Activated CD4-positive, alpha-beta memory T cell treated with anti-CD3 and anti-CD28 coated beads, Interleukin-2, amount 10 ng/mL, durations not matched to agents 7 days and 5 days (primary cell): ENCODE data around the gene EIF4ENIF1. TPM values are rescaled to one million over a fixed set of nuclear protein-coding genes. Genes with fewer than 3 reads are reported as not detected.

Experiments
- CTCF ChIA-PET: fragments of 350-600 bp; sonication (Branson Sonifier 250); formaldehyde crosslinking; loops from one replicate; lab custom pipeline; 2021; ENCODE audit warnings: antibody characterized with exemption, inconsistent platforms; lab: Charles Lee
- POLR2A ChIA-PET: fragments of 350-600 bp; sonication (Branson Sonifier 250); formaldehyde crosslinking; loops from one replicate; lab custom pipeline; 2021; ENCODE audit warnings: antibody characterized with exemption; lab: Charles Lee
- DNase-seq: peaks from one replicate; pipeline ENCODE4 v3.0.0-alpha.2; 2020
- H3K27ac Mint-ChIP-seq: one replicate; pipeline ENCODE4 v1.8.0; 2021; ENCODE audit warnings: mild to moderate bottlenecking, mixed read lengths
- H3K27me3 Mint-ChIP-seq: one replicate; pipeline ENCODE4 v1.8.0; 2021; ENCODE audit warnings: mixed read lengths
- H3K36me3 Mint-ChIP-seq: one replicate; pipeline ENCODE4 v1.8.0; 2021; ENCODE audit warnings: low read depth, mixed read lengths
- H3K4me1 Mint-ChIP-seq: one replicate; pipeline ENCODE4 v1.8.0; 2021; ENCODE audit warnings: mixed read lengths
- H3K4me3 Mint-ChIP-seq: one replicate; pipeline ENCODE4 v1.8.0; 2021; ENCODE audit warnings: mild to moderate bottlenecking, mixed read lengths
- H3K9me3 Mint-ChIP-seq: one replicate; pipeline ENCODE4 v1.8.0; 2021; ENCODE audit warnings: mixed read lengths
- total RNA-seq, 2 experiments: library from RNA; stranded (reverse); gene quantifications; one replicate each; pipeline ENCODE4 v1.2.3, GENCODE V29; 2021

EIF4ENIF1 gene
- total RNA-seq, 2 experiments from 2014 or later: 35.6 to 37.8 TPM

DNA sequence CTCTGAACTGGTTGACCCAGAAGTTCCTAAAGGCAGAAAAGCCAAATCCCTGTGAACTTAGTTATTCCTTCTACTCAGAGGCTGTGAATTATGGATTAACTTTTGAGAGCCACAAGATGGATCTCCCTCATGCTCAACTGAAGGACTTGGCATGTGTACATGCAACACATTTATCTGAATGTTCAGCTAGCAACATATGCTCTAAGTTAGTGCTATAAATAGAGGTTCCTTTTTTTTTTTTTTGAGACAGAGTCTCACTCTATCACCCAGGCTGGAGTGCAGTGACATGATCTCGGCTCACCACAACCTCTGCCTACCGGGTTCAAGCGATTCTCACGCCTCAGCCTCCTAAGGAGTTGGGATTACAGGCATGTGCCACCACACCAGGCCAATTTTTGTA lies 40.1 kb downstream of the EIF4ENIF1 start:
- Mint-ChIP-seq H3K27me3 (no peaks in the 10 kb centered on the region), H3K36me3 (peaks cover 41% of the 10 kb centered on the region), H3K9me3 (no peaks in the 10 kb centered on the region), H3K27ac (no peak overlapping the region), H3K4me3 (no peak overlapping the region), H3K4me1 (peaks cover 11% of the 10 kb centered on the region)
- POLR2A ChIA-PET: interaction anchor here (0.6 to 0.8 kb wide), 2 partner anchors 41 to 1043 kb away, joined by 3 read pairs; no protein-coding TSS in a partner anchor
- no peak for DNase-seq
- CTCF ChIA-PET: no interaction called here

DNA sequence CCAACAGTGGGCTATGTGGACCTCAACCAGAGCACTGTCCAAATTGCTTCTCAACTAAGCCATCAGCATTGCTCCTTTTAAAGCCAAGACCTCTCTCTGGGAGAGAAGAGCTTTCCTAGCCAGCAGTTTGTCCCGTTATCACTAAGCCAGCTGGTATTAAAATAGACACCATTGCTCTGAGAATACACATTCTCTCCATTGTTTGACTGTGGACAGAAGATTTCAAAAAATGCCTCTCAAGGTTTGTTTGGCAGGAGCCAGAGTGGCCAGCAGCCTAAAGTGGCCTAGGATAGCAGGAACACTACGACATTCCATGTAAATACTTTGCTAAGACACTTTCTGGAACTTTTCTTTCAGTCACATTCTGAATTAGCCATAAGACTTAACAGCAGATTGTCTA lies 41.3 kb downstream of the EIF4ENIF1 start:
- ChIA-PET CTCF (interaction anchor here (1.0 kb wide), 1 partner anchor 11 kb away, joined by 3 read pairs; no protein-coding TSS in a partner anchor), POLR2A (interaction anchor here (0.8 to 2.1 kb wide), 3 partner anchors 10 to 182 kb away, joined by 3 to 6 read pairs (median 5); no protein-coding TSS in a partner anchor)
- H3K36me3 Mint-ChIP-seq: peaks cover 42% of the 10 kb centered on the region
- H3K4me1 Mint-ChIP-seq: peaks cover 11% of the 10 kb centered on the region
- DNase-seq: no peak
- H3K27ac Mint-ChIP-seq: no peak overlapping the region
- H3K4me3 Mint-ChIP-seq: no peak overlapping the region
- no peaks in the 10 kb centered on the region for H3K27me3 Mint-ChIP-seq
- H3K9me3 Mint-ChIP-seq: no peaks in the 10 kb centered on the region

DNA sequence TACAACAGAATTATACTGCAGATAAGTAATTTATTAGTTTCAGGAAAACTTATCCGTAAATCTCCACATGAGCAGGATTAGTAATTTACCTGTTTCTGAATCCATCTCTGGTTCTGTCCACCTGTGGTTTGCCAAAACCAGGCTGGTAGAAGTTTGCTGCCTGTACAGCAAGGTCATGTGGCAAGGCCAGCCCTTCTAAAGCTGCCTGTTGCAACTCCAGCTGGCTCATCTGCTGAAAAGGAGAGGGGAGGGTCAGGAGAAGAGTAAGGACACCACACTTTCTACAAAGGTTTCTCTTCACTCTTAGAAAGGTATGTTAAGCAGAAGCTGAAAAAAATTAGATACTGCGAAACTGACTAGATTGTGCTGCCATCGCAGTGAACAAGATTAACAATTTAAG lies 42.3 kb downstream of the EIF4ENIF1 start:
- Mint-ChIP-seq H3K4me1 (peaks cover 10% of the 10 kb centered on the region), H3K36me3 (peaks cover 47% of the 10 kb centered on the region), H3K27me3 (no peaks in the 10 kb centered on the region), H3K27ac (no peak overlapping the region), H3K9me3 (no peaks in the 10 kb centered on the region), H3K4me3 (no peak overlapping the region)
- CTCF ChIA-PET: interaction anchor here (0.6 kb wide), 1 partner anchor 38 kb away, joined by 3 read pairs; no protein-coding TSS in a partner anchor
- POLR2A ChIA-PET: interaction anchor here (1.9 to 2.1 kb wide), 2 partner anchors 10 to 183 kb away, joined by 5 to 6 read pairs; no protein-coding TSS in a partner anchor
- no peak for DNase-seq

DNA sequence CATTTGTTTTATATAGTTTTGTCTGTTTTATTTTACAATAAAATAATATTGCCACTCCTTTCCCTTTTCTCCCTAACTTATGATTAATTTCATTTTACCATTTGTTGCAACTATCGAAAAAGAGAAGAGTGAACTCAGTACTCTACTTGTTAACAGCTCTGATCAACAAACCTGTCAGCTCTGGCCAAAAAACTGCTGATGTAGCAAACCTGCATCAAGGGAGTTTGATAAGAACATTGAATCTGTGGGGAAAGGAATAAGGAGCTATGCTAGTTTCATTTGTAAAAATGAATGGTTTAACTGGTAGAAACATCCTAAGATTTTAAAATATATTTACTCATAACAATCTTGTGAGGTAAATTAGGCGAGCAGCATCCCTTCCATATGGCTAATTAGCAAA lies 42.9 kb downstream of the EIF4ENIF1 start:
- peaks cover 50% of the 10 kb centered on the region for H3K36me3 Mint-ChIP-seq
- POLR2A ChIA-PET: interaction anchor here (1.9 to 2.1 kb wide), 2 partner anchors 10 to 184 kb away, joined by 5 to 6 read pairs; no protein-coding TSS in a partner anchor

DNA sequence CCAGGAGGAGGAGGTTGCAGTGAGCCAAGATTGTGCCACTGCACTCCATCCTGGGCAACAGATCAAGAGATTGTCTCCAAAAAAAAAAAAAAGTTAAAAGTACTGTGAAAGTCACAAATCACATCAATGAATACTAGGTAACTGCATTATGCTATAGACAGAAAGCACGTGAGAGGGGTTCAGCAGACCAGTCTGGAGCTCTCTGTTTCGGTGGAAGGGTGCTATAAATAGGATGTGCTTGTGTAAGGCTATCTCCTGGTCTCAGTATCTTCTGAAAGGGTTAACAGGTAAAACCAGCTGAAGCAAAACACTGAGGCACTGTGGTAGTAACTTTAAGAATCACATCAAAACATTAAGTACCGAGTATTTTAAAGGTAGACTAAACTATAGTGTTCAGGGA lies 43.4 kb downstream of the EIF4ENIF1 start:
- Mint-ChIP-seq H3K27me3 (no peaks in the 10 kb centered on the region), H3K36me3 (peaks cover 48% of the 10 kb centered on the region), H3K4me3 (no peak overlapping the region), H3K4me1 (peaks cover 3% of the 10 kb centered on the region), H3K9me3 (no peaks in the 10 kb centered on the region), H3K27ac (no peak overlapping the region)
- CTCF ChIA-PET: no interaction called here
- no peak for DNase-seq
- POLR2A ChIA-PET: interaction anchor here (1.9 to 2.1 kb wide), 2 partner anchors 9 to 185 kb away, joined by 5 to 6 read pairs; no protein-coding TSS in a partner anchor

More for the DNA sequence above, 42.9 kb downstream of the EIF4ENIF1 start:
- no peaks in the 10 kb centered on the region for H3K27me3 Mint-ChIP-seq
- peaks cover 5% of the 10 kb centered on the region for H3K4me1 Mint-ChIP-seq
- CTCF ChIA-PET: interaction anchor here (0.5 to 0.6 kb wide), 2 partner anchors 38 to 72 kb away, joined by 3 read pairs; no protein-coding TSS in a partner anchor
- H3K4me3 Mint-ChIP-seq: no peak overlapping the region
- no peaks in the 10 kb centered on the region for H3K9me3 Mint-ChIP-seq
- no peak overlapping the region for H3K27ac Mint-ChIP-seq
- no peak for DNase-seq

DNA sequence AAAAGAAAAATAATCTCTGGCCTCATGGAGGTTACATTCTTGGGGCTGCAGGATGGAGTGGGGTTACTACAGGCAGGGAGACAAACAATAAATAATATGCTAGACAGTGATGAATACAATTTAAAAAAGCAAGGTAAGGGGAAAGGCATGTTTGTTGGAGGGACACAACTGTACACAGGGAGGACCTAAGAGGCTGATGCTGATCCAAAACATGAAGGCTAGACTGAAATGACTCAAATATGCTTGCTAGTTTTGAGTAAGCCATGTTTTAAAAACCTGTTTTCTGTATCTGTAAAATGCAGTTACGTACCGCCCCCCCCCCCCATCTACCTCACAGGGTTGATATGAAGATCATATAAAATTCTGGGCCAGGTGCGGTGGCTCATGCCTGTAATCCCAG lies 44.0 kb downstream of the EIF4ENIF1 start:
- no peak overlapping the region for H3K4me3 Mint-ChIP-seq
- H3K27ac Mint-ChIP-seq: no peak overlapping the region
- POLR2A ChIA-PET: interaction anchor here (1.9 kb wide), 1 partner anchor 8 kb away, joined by 5 read pairs; no protein-coding TSS in a partner anchor

DNA sequence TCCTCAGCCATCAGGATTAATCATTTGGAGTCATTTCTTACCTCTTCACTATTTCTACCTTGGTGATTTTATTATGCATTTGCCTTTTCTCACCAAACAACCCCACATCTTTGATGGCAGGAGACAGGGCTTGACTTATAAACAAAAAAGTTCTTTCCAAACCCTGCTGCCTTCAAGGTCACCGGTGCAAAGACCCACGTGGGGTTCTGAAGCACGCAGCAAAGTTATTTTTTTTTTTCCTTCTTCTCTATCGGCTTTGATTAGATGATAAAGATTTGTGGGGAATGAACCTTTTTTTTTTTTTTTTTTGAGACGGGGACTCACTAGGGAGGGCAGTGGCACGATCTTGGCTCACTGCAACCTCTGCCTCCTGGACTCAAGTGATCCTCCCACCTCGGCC lies 46.1 kb downstream of the EIF4ENIF1 start:
- POLR2A ChIA-PET: no interaction called here
- H3K27me3 Mint-ChIP-seq: no peaks in the 10 kb centered on the region
- H3K9me3 Mint-ChIP-seq: no peaks in the 10 kb centered on the region
- peaks cover 61% of the 10 kb centered on the region for H3K36me3 Mint-ChIP-seq
- H3K27ac Mint-ChIP-seq: no peak overlapping the region
- H3K4me3 Mint-ChIP-seq: no peak overlapping the region
- CTCF ChIA-PET: interaction anchor here (0.7 kb wide), 1 partner anchor 118 kb away, joined by 3 read pairs; no protein-coding TSS in a partner anchor
- peaks cover 3% of the 10 kb centered on the region for H3K4me1 Mint-ChIP-seq
- no peak for DNase-seq

More for the DNA sequence above, 44.0 kb downstream of the EIF4ENIF1 start:
- no peak for DNase-seq
- H3K9me3 Mint-ChIP-seq: no peaks in the 10 kb centered on the region
- H3K4me1 Mint-ChIP-seq: peaks cover 3% of the 10 kb centered on the region
- no peaks in the 10 kb centered on the region for H3K27me3 Mint-ChIP-seq
- CTCF ChIA-PET: no interaction called here
- H3K36me3 Mint-ChIP-seq: peaks cover 51% of the 10 kb centered on the region

DNA sequence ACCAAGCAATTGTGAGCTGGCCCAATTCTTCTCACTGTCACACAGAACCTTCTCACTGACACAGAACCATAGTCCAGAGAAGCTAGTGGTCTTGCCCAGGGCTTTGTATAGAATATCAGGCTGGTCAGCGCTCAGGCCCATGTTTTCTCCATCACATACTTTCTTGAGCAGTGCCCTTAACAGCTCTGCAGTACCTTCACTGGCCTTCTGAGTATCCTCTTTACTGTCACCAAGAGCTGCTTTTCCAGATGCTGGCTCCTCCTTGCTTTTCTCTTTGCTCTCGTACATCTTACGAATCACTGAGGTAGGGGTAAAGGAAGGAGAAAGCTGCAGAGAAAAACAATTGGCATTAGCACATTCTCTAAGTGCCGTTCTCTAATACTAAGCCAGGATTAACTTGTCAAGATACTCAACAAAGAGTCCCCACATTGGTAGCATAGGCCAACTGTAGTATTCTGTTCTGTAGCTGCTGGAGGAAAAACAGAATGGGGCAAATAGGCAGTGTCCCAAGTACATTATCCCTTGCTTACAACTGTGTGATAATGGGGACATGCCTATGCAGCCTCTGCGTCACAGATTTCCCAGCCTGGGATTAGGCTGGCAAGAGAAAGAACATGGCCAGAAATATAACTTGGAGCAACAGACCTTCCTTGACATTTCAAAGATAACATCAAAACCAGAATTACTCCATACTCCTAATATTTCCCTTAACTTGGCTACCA lies 46.7 kb downstream of the EIF4ENIF1 start:
- no peak overlapping the region for H3K27ac Mint-ChIP-seq
- no peak for DNase-seq
- no peaks in the 10 kb centered on the region for H3K9me3 Mint-ChIP-seq
- peaks cover 3% of the 10 kb centered on the region for H3K4me1 Mint-ChIP-seq
- H3K27me3 Mint-ChIP-seq: no peaks in the 10 kb centered on the region
- H3K36me3 Mint-ChIP-seq: peaks cover 59% of the 10 kb centered on the region
- ChIA-PET POLR2A (no interaction called here), CTCF (no interaction called here)
- no peak overlapping the region for H3K4me3 Mint-ChIP-seq

DNA sequence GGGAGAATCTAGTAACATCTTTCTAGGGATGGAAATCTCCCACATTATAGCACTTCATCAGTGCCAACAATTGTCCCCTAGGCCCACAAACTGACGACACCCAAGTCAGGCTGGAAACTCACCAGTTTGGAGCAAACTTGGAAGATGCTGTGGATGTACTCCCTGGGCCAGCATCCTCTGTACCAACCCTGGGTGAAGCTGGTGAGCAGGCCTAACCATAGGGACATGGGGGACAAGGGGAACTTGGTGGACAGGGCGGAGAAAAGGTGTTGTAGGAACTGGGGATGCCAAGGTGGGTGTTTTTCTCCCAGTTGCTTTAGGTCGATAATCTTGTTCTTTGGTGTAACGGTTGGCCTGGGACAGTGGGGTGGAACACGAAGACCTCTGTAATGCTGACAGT lies 48.0 kb downstream of the EIF4ENIF1 start:
- Mint-ChIP-seq H3K27me3 (no peaks in the 10 kb centered on the region), H3K4me1 (peaks cover 3% of the 10 kb centered on the region), H3K9me3 (no peaks in the 10 kb centered on the region), H3K36me3 (peaks cover 70% of the 10 kb centered on the region), H3K27ac (no peak overlapping the region), H3K4me3 (no peak overlapping the region)
- DNase-seq: no peak
- ChIA-PET CTCF (no interaction called here), POLR2A (no interaction called here)

DNA sequence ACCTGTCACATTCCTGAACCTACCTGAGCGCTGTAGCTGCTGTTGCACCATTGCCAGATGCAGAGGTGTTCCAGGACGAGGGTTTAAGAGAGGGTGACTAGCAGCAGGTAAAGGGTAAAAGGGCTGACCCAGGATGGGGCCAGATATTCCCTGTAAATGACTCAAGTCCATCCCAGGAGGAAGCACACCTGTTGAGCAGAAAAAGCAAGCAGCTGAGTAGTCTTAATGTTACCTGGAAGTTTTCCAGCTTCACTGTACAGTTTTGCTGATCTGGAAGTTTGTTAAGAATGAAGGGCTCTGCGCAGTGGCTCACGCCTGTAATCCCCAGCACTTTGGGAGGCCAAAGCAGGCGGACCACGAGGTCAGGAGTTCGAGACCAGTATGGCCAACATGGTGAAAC lies 49.0 kb downstream of the EIF4ENIF1 start:
- no peaks in the 10 kb centered on the region for H3K9me3 Mint-ChIP-seq
- POLR2A ChIA-PET: no interaction called here
- H3K36me3 Mint-ChIP-seq: peaks cover 77% of the 10 kb centered on the region
- DNase-seq: no peak
- H3K27me3 Mint-ChIP-seq: no peaks in the 10 kb centered on the region
- CTCF ChIA-PET: no interaction called here
- H3K4me3 Mint-ChIP-seq: no peak overlapping the region
- peaks cover 3% of the 10 kb centered on the region for H3K4me1 Mint-ChIP-seq
- no peak overlapping the region for H3K27ac Mint-ChIP-seq

DNA sequence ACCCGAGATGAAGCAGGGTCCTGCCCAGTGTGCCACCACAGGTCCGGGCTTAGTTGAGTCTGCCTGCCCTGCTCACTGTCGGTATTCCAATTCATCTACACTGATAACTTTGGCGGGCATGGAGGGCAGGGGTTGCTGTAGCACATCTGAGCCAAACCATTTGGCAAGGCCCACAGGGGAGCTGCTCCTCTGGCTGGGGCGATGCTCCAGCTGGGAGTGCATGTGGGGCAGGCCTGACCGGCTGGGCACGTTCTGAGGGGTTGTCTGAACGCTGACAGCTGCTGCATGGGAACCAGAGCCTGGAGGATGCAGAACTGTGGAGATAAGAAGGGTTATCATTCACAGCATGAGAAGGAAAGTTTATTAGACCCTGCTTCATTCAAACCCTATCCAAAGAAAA lies 49.8 kb downstream of the EIF4ENIF1 start:
- Mint-ChIP-seq H3K27ac (no peak overlapping the region), H3K36me3 (peaks cover 76% of the 10 kb centered on the region), H3K4me3 (no peak overlapping the region), H3K9me3 (no peaks in the 10 kb centered on the region), H3K4me1 (no peaks in the 10 kb centered on the region), H3K27me3 (no peaks in the 10 kb centered on the region)
- CTCF ChIA-PET: no interaction called here
- POLR2A ChIA-PET: interaction anchor here (1.3 to 1.5 kb wide), 2 partner anchors 10 to 29 kb away, joined by 3 to 4 read pairs; no protein-coding TSS in a partner anchor
- no peak for DNase-seq

DNA sequence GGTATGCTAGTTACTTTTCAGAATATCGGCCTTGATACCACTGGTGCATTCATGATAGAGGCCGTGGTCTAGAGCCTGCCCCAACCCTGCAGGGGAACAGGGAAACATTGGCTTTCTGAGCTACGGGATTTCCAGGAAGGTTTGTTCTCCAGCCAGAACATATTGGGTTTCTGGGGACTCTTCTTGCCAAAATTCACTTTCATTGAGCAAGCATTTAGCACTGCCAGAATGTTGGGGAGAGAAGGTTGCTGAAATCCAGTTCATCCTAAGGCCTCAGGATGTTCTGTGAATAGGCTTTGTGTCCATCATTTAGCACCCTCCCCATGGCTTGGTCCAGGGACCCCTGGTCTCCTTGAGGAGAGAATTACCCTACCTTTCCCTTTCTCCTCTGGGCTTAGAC lies 53.5 kb downstream of the EIF4ENIF1 start:
- CTCF ChIA-PET: interaction anchor here (1.3 kb wide), 1 partner anchor 8 kb away, joined by 3 read pairs; no protein-coding TSS in a partner anchor
- H3K4me1 Mint-ChIP-seq: no peaks in the 10 kb centered on the region
- H3K36me3 Mint-ChIP-seq: peaks cover 80% of the 10 kb centered on the region
- POLR2A ChIA-PET: interaction anchor here (0.8 kb wide), 1 partner anchor 37 kb away, joined by 3 read pairs; the partner anchor contains the start of gene DRG1
- no peak overlapping the region for H3K4me3 Mint-ChIP-seq
- H3K27ac Mint-ChIP-seq: no peak overlapping the region
- no peaks in the 10 kb centered on the region for H3K27me3 Mint-ChIP-seq
- H3K9me3 Mint-ChIP-seq: no peaks in the 10 kb centered on the region
- no peak for DNase-seq

DNA sequence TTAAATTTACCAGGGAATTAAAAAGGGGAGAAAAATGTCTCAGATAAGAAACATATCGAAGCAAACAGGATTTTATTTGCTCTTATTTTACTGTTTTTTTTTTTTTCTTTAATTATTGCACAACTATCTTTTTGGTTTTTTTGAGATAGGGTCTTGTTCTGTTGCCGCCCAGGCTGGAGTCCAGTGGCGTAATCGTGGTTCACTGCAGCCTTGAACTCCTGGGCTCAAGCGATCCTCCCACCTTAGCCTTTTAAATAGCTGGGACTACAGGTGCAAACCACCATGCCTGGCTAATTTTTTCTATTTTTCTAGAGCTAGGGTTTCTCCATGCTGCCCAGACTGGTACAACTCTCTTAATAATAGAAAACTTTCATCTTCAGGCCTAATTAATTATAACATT lies 57.7 kb downstream of the EIF4ENIF1 start:
- POLR2A ChIA-PET: no interaction called here
- no peak for DNase-seq
- H3K4me1 Mint-ChIP-seq: peaks cover 2% of the 10 kb centered on the region
- H3K4me3 Mint-ChIP-seq: no peak overlapping the region
- H3K27ac Mint-ChIP-seq: no peak overlapping the region
- peaks cover 72% of the 10 kb centered on the region for H3K36me3 Mint-ChIP-seq
- H3K27me3 Mint-ChIP-seq: no peaks in the 10 kb centered on the region
- H3K9me3 Mint-ChIP-seq: no peaks in the 10 kb centered on the region
- CTCF ChIA-PET: interaction anchor here (0.9 kb wide), 1 partner anchor 36 kb away, joined by 3 read pairs; no protein-coding TSS in a partner anchor
